Islet precursor cell (in vitro differentiated cells): ENCODE measurements around the gene PNCK.
"Not testable (repeated sequence)": the region's sequence is repeated elsewhere in the genome, so short reads cannot be mapped to it uniquely, and the experiment has no call there.

Experiments
- DNase-seq: peaks from one replicate; pipeline ENCODE4 v3.0.0-alpha.2; 2018

The PNCK gene

DNA sequence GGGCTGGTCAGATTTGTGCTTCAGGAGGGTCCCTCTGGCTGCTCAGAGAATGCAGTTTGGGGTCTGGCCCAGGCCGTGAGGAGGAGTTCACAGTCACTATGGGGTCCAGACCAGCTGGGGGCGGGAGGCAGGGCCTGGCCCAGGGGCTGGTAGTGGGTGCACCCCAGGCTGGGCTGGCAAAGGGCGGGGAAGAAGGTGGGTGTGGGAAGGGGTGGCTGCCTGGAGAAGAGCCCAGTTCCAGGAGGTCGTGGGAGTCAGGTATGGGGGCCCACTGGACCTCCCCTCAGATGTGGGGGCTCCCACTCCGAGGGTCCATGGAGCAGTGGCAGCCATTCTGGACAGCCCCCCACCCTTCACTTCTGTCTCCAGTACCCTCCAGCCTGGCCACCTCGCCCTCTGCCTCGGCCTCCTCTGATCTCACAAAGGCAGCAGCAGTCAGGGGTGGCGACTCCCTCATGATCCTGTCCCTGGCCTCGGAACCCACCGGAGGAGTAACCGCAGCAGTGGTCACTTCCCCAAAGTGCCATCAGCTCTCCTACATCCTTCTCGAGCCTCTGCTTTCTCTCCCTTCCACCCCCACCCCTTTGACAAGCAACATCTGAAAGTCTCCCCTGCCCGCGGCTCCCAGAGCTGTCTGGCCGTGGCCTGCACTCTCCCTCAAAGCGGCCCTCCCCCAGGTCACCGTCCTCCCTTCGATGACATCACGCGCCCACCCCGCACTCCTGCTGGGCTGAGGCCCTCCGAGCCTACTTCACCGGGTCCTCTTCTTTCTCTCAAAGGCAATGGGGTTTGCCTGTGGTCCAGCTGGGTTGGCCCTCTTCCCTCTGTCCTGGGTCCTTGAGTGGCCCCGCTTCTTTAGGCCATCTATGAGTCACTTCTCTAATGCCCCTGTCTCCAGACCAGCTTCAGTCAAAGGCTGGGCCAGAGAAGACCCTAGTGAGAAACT is 12.4 kb upstream of the PNCK start:
- DNase-seq = no peak

- DNase-seq = peak; percentile 66
Measured at GRCh38 chrX:153685156-153685536, 11.5 kb upstream of the PNCK start.

DNA sequence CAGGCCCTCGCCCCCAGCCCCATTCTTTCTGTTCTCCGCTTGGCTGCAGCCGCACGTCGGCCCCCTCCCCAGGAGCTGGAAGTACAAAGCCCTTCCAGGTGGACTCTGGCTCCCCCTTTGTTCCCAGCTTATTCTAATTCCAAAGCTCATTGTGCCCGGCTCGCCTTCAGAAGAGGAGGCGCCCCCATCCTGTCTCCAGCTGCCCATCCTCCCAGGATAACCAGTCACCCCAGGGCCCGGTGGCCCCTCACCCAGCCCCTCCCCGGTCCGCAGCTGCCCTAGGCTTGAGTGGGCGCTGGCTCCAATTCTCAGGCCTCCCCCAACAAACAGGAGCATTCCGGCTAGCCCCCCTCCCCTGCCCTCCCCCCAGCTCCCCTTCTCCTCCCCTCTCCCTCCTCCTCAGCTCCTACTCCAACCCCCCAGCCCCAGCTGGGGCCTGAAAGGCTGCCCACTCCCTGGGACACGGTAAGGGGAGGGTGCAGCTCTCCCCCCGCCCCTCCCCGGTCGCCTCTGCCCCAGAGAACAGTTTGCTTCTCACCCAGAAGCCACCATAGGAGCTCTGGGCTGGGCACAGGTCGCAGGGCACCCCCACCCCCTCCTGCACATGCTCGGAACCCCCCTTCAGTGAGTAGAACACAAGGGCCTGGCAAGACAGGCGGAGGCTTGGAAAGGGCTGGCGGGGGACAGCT is 11.0 kb upstream of the PNCK start:
- peak; percentile 46 for DNase-seq

GRCh38 chrX:153683486-153683885 is 9.9 kb upstream of the PNCK start:
- DNase-seq = not testable (repeated sequence)

DNA sequence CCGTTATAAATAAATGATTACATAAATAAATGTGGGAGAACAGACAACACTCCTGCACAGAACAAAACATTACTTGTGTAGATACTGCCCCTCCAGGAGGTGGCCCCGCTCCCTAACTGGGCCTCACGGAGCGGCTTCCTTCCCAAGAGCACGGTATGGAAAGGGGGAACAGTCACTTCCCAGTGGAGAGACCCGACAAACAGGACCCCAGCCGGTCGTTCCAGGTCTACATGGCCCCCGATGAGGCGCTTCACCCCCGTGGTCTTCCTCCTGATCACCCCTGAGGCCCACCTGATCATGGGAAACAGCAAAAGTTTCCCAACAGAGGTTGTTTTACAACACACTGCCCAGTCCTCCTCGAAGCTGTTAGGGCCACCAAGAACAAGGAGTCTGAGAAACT is 7.6 kb upstream of the PNCK start:
- DNase-seq = no peak

GRCh38 chrX:153674219-153674851 is 722 bp upstream of the PNCK start:
- DNase-seq = peak; percentile 52

DNA sequence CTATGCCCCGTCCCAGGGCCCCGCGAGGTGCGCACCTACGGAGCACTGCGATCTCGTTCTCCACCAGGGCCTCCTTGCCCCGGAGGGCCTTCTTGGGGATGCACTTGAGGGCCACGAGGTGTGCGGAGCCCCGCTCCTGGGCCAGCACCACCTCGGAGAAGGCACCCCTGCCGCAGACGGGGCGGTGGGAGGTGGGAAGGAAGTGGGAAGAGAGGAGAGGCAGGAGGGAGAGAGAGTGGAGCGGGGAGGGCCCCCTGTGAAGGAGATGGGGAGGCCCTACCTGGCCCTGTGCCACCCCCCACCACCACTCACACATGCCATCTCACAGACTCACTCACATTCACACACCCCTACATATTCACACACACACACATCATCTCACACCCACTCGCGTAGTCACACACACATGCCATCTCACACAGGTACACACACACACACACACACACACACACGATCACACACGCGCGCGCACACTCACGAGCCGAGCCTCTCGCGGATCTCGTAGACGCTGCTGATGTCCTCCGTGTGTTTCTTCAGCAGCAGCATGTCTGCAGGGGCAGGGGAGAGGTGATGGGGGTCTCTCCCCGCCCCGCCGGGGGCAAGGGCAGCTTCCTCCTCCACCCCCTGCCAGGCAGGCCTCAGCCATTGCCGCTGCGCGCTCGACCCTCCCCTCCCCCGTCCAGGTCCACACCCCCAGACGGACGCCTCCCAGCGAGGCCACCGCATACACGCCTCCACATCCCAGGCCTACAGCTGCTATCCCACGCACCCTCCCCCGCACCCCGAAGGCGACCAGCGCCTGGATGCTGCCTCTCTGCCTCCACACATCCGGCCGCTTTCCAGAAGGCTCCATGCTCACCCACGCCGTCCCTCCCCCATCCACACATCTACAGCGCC is 834 bp downstream of the PNCK start:
- peak; percentile 54 for DNase-seq

DNA sequence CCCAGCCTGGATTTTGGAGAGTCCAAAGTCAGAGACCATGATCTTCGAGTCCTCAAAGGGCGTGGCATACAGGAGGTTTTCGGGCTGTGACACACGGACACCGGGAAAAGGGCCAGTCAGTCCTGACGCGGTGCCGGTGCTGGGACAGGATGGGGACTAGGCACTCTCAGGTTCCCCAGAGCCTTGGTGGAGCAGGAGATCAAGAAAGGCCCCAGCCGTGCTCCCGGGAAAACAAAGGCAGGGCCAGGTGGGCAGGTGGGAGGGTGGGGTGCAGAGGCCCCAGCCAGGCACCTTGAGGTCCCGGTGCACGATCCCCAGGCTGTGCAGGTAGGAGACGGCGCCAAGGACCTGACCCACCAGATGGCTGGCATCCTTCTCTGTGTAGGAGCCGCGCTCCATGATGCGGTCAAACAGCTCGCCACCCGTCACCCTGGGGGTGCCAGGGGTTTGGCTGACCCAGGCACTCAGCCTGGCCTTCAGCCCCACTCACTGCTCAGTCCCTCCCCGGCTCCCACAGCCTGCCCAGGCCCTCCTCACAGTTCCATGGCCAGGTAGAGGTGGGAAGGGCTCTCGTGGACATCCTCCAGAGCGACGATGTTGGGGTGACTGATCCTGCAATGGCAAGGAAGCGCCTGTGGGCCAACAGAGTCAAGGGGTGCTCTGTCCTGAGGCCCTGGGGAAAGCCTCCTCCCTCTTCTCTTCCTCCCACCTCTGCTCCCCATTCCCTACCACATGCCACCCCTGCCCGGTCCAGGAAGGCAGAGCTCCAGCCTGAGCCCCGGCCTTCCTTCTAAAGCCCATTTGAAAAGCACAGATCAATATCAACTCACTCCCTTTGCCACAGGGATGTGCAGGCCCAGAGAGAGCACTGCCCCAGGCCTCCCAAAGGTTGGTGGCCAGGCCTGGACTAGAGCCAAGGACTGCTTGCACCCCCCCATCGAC is 1.8 kb downstream of the PNCK start:
- DNase-seq = no peak

DNA sequence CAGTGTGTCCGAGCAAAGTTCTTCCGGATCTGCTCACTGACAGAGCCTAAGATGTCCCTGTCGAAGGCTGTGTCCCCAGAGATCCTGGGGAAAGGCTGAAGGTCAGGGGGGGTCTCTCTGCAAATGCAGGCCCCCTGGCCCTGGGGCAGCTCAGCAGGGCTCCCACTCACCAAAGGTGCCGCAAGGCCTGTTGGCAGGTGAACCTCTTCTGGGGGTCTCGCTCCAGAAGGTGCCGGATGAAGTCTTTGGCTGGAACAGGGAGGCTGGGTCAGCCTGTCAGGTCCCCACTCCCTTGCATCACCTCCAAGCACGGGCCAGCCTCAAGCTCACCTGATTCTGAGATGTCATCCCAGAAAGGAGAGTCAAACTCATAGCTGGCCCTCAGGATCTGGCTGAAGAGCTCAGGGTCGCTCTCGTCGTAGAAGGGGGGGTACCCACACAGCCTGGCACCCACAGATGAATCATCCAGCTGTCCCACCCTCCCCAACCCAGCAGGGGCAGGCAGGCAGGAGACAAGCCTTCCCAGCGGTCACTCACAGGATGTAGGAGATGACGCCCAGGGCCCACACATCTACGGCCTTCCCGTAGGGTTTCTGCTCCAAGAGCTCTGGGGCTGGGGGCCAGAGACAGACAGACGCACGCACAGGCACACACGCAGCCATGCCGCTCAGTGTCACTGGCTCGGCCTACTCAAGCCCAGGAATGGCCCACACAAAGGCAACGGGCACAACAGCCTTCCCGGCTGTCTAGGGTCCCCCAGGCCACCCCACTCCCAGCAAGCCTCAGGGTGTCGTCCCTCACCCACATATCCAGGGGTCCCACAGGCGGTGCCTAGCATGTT is 2.6 kb downstream of the PNCK start:
- peak; percentile 46 for DNase-seq

- no peak for DNase-seq
Measured at GRCh38 chrX:153669901-153670731, 3.5 kb downstream of the PNCK start.

GRCh38 chrX:153669174-153669890 is 4.3 kb downstream of the PNCK start:
- peak; percentile 56 for DNase-seq

DNA sequence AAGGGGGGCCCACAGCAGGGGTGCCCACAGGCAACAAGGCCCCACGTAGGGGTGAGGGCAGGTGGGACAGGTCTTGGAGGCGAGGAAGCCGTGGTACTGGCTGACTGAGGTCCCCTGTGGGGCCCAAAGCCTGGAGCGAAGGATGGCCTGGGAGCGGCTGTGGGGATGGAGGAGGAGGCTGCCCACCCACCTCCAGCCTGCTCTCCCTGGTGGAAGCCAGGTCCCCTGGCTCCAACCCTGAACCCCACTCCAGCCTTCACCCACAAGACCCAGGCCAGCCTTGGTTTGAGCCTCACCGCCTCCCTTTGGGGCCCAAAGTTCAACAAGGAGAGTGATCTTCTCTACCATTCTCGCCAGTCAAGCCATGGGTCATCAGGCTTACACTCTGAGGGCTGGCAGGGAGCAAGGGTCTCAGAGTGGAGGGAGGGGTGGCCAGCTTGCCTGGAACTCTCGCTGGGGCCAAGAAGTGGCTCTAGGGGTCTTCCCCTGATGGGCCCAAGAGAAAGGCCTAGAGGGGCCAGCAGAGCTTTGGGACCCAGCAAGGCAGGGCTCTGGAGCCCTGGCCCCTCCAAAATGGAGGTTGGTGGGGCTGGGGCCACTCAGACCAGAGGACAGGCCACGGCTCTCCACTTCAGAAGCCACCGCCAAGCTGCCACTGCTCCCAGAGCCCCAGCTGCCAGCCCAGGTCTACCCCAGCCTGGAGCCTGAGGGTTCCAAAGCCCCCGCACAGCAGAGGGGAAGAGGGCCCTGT is 5.0 kb downstream of the PNCK start:
- DNase-seq = no peak

DNA sequence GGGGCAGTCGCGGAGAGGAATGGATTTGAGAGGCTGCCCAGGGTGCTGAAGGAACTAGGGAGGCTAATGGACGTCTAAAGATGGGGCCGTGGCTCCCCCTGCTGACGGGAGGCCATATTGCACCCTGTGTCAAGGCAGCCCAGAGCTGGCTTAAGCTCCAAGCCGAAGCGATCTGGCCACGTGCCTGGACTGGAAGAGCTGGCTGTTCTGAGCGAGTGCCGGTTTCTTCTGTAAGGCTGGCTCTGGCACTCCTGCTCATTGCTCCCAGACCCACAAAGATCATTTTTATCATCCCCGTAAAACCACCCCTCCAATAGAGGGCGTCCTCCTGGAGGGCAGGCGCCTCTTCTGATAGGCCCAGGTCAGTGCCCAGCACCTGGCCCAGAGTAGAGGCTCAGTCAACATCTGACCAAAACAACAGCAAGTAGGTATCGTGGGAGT is 5.6 kb downstream of the PNCK start:
- DNase-seq = peak; percentile 85

DNA sequence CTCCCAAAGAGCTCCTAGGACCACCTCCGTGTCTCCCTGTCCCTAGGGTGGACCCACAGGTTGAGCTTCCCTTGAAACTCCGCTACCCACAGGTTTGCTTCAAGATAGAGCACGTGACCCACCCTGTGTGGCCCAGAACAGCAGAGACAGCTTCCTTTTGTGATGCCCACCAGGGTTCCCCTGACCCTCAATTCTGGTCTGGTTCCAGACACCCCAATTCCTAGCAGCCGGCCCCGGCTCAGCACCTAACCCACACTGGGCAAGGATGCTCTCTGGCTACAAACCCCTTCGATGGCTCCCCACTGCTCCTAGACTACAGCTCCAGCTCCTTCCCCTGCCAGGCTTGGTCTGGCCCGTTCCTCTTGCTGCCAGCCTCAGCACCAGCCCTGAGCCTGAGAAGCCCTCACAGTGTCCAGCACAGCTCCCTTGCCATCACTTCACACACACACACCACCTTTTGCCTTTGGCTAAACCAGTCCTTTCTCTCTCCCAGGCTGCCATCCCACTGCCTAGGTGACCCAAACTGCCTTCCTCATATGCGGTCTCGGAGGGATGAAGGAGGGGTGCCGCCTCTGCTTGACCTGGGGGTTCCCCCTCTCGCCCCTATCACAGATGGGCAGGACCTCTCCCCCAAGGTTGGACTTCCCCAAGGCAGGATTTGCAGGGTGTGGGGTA is 6.2 kb downstream of the PNCK start:
- no peak for DNase-seq

GRCh38 chrX:153665726-153666306 is 7.8 kb downstream of the PNCK start:
- no peak for DNase-seq

DNA sequence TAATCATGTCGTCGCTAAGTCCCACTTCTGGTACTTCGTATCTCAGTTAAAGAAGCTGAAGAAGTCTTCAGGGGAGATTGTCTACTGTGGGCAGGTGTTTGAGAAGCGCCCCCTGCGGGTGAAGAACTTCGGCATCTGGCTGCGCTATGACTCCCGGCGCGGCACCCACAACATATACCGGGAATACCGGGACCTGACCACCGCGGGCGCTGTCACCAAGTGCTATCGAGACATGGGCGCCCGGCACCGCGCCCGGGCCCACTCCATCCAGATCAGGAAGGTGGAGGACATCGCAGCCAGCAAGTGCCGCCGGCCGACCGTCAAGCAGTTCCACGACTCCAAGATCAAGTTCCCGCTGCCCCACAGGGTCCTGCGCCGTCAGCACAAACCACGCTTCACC is 11.3 kb downstream of the PNCK start:
- DNase-seq = peak; percentile 80

- DNase-seq = no peak
Measured at GRCh38 chrX:153659268-153659667, 14.3 kb downstream of the PNCK start.
